Measurements from ENCODE around the gene DLG2.

Gene DLG2

GRCh38 chr11:84145616-84146185, 1481.4 kb downstream of the DLG2 start:
- no peak for DNase-seq

- no peak for DNase-seq
Measured at GRCh38 chr11:84144531-84144930, 1482.6 kb downstream of the DLG2 start.

- no peak for DNase-seq
Measured at GRCh38 chr11:84142411-84142810, 1484.7 kb downstream of the DLG2 start.

- DNase-seq: no peak
Measured at GRCh38 chr11:84140386-84141169, 1486.6 kb downstream of the DLG2 start.

GRCh38 chr11:84137960-84138359, 1489.2 kb downstream of the DLG2 start:
- DNase-seq: no peak

GRCh38 chr11:84137505-84137904, 1489.6 kb downstream of the DLG2 start:
- no peak for DNase-seq

- no peak for DNase-seq
Measured at GRCh38 chr11:84136926-84137325, 1490.2 kb downstream of the DLG2 start.

GRCh38 chr11:84130646-84131427, 1496.3 kb downstream of the DLG2 start:
- no peak for DNase-seq

GRCh38 chr11:84129961-84130576, 1497.1 kb downstream of the DLG2 start:
- no peak for DNase-seq

GRCh38 chr11:84128840-84129239, 1498.3 kb downstream of the DLG2 start:
- no peak for DNase-seq

GRCh38 chr11:84117394-84117793, 1509.8 kb downstream of the DLG2 start:
- no peak for DNase-seq

- DNase-seq: no peak
Measured at GRCh38 chr11:84106541-84106940, 1520.6 kb downstream of the DLG2 start.

GRCh38 chr11:84105148-84105547, 1522.0 kb downstream of the DLG2 start:
- no peak for DNase-seq

- DNase-seq: no peak
Measured at GRCh38 chr11:84103096-84103495, 1524.0 kb downstream of the DLG2 start.

GRCh38 chr11:84097186-84097585, 1530.0 kb downstream of the DLG2 start:
- DNase-seq: no peak

- DNase-seq: no peak
Measured at GRCh38 chr11:84091212-84091986, 1535.7 kb downstream of the DLG2 start.

GRCh38 chr11:84089072-84090057, 1537.8 kb downstream of the DLG2 start:
- DNase-seq: no peak

- no peak for DNase-seq
Measured at GRCh38 chr11:84071851-84072250, 1555.3 kb downstream of the DLG2 start.

GRCh38 chr11:84069048-84069447, 1558.1 kb downstream of the DLG2 start:
- DNase-seq: no peak

GRCh38 chr11:84061726-84062125, 1565.4 kb downstream of the DLG2 start:
- DNase-seq: no peak

- DNase-seq: no peak
Measured at GRCh38 chr11:84056653-84057376, 1570.3 kb downstream of the DLG2 start.

Measured in activated gamma-delta T cell treated with Interleukin-2 at 50 U/mL for 16 hours (primary cell).